ENCODE data around the gene MPL. TPM values are rescaled to one million over a fixed set of nuclear protein-coding genes. Genes with fewer than 3 reads are reported as not detected.
A peak's percentile ranks its signal among the peaks of the same experiment; 100 is the strongest.

Gene MPL
- total RNA-seq, 1 experiment from 2014 or later, result 0.15 TPM

GRCh38 chr1:43359696-43360095 is 22.1 kb downstream of the MPL start (continued):
- TF ChIP-seq ZNF219 (CRISPR knock-in tag; IDR thresholded peaks at IDR 0.05; ENCODE audit: borderline replicate concordance), result no peak
- no peak for TF ChIP-seq SOX15 (CRISPR knock-in tag; IDR thresholded peaks at IDR 0.05)
- TF ChIP-seq MYBL2 (CRISPR knock-in tag; IDR thresholded peaks at IDR 0.05), result no peak
- TF ChIP-seq ELF4 (CRISPR knock-in tag; IDR thresholded peaks at IDR 0.05; ENCODE audit: low read depth), result no peak

DNA sequence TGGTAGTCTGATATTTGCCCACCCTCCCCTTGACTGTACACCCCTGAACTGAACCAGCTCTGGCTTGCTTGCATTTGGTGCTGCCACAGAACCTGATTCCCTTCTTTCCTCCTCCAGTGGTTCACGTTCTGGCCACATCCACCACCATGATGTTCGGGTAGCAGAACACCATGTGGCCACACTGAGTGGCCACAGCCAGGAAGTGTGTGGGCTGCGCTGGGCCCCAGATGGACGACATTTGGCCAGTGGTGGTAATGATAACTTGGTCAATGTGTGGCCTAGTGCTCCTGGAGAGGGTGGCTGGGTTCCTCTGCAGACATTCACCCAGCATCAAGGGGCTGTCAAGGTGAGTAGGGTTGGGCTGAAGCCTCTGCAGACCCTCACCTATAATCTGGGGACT is 23.0 kb downstream of the MPL start:
- peak overlapping the region; percentile 90 for H3K27ac Mint-ChIP-seq
- H3K4me1 Mint-ChIP-seq, result peaks cover 32% of the 10 kb centered on the region
- no peaks in the 10 kb centered on the region for H3K9me3 Mint-ChIP-seq
- no peaks in the 10 kb centered on the region for H3K27me3 Mint-ChIP-seq (ENCODE audit: low read depth)
- TF ChIP-seq, protein P1, sequence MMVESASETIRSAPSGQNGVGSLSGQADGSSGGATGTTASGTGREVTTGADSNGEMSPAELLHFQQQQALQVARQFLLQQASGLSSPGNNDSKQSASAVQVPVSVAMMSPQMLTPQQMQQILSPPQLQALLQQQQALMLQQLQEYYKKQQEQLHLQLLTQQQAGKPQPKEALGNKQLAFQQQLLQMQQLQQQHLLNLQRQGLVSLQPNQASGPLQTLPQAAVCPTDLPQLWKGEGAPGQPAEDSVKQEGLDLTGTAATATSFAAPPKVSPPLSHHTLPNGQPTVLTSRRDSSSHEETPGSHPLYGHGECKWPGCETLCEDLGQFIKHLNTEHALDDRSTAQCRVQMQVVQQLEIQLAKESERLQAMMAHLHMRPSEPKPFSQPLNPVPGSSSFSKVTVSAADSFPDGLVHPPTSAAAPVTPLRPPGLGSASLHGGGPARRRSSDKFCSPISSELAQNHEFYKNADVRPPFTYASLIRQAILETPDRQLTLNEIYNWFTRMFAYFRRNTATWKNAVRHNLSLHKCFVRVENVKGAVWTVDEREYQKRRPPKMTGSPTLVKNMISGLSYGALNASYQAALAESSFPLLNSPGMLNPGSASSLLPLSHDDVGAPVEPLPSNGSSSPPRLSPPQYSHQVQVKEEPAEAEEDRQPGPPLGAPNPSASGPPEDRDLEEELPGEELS (CRISPR knock-in tag; IDR thresholded peaks at IDR 0.05), result no peak
- TF ChIP-seq, protein P2, sequence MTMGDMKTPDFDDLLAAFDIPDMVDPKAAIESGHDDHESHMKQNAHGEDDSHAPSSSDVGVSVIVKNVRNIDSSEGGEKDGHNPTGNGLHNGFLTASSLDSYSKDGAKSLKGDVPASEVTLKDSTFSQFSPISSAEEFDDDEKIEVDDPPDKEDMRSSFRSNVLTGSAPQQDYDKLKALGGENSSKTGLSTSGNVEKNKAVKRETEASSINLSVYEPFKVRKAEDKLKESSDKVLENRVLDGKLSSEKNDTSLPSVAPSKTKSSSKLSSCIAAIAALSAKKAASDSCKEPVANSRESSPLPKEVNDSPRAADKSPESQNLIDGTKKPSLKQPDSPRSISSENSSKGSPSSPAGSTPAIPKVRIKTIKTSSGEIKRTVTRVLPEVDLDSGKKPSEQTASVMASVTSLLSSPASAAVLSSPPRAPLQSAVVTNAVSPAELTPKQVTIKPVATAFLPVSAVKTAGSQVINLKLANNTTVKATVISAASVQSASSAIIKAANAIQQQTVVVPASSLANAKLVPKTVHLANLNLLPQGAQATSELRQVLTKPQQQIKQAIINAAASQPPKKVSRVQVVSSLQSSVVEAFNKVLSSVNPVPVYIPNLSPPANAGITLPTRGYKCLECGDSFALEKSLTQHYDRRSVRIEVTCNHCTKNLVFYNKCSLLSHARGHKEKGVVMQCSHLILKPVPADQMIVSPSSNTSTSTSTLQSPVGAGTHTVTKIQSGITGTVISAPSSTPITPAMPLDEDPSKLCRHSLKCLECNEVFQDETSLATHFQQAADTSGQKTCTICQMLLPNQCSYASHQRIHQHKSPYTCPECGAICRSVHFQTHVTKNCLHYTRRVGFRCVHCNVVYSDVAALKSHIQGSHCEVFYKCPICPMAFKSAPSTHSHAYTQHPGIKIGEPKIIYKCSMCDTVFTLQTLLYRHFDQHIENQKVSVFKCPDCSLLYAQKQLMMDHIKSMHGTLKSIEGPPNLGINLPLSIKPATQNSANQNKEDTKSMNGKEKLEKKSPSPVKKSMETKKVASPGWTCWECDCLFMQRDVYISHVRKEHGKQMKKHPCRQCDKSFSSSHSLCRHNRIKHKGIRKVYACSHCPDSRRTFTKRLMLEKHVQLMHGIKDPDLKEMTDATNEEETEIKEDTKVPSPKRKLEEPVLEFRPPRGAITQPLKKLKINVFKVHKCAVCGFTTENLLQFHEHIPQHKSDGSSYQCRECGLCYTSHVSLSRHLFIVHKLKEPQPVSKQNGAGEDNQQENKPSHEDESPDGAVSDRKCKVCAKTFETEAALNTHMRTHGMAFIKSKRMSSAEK (CRISPR knock-in tag; IDR thresholded peaks at IDR 0.05; ENCODE audit: borderline replicate concordance), result no peak
- TF ChIP-seq, protein P3, sequence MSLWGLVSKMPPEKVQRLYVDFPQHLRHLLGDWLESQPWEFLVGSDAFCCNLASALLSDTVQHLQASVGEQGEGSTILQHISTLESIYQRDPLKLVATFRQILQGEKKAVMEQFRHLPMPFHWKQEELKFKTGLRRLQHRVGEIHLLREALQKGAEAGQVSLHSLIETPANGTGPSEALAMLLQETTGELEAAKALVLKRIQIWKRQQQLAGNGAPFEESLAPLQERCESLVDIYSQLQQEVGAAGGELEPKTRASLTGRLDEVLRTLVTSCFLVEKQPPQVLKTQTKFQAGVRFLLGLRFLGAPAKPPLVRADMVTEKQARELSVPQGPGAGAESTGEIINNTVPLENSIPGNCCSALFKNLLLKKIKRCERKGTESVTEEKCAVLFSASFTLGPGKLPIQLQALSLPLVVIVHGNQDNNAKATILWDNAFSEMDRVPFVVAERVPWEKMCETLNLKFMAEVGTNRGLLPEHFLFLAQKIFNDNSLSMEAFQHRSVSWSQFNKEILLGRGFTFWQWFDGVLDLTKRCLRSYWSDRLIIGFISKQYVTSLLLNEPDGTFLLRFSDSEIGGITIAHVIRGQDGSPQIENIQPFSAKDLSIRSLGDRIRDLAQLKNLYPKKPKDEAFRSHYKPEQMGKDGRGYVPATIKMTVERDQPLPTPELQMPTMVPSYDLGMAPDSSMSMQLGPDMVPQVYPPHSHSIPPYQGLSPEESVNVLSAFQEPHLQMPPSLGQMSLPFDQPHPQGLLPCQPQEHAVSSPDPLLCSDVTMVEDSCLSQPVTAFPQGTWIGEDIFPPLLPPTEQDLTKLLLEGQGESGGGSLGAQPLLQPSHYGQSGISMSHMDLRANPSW (CRISPR knock-in tag; conservative IDR thresholded peaks at IDR 0.05; ENCODE audit: low read depth), result no peak
- TF ChIP-seq ZNF138 (CRISPR knock-in tag; conservative IDR thresholded peaks at IDR 0.05) (no peak), ETV6 (CRISPR knock-in tag; IDR thresholded peaks at IDR 0.05) (no peak), HMGA2 (CRISPR knock-in tag; IDR thresholded peaks at IDR 0.05) (no peak), ZNF232 (CRISPR knock-in tag; IDR thresholded peaks at IDR 0.05) (no peak), AR (CRISPR knock-in tag; IDR thresholded peaks at IDR 0.05) (no peak), NFYB (CRISPR knock-in tag; conservative IDR thresholded peaks at IDR 0.05; ENCODE audit: low read depth) (no peak), RELA (CRISPR knock-in tag; IDR thresholded peaks at IDR 0.05; ENCODE audit: borderline replicate concordance) (no peak), JAZF1 (CRISPR knock-in tag; IDR thresholded peaks at IDR 0.05) (no peak), ELF4 (CRISPR knock-in tag; IDR thresholded peaks at IDR 0.05; ENCODE audit: low read depth) (no peak), ERG (CRISPR knock-in tag; IDR thresholded peaks at IDR 0.05) (no peak), KAT7 (CRISPR knock-in tag; IDR thresholded peaks at IDR 0.05; ENCODE audit: borderline replicate concordance) (no peak), ATF1 (CRISPR knock-in tag; IDR thresholded peaks at IDR 0.05) (no peak), NR1H2 (CRISPR knock-in tag; IDR thresholded peaks at IDR 0.05) (no peak)
- TF ChIP-seq, protein P4, sequence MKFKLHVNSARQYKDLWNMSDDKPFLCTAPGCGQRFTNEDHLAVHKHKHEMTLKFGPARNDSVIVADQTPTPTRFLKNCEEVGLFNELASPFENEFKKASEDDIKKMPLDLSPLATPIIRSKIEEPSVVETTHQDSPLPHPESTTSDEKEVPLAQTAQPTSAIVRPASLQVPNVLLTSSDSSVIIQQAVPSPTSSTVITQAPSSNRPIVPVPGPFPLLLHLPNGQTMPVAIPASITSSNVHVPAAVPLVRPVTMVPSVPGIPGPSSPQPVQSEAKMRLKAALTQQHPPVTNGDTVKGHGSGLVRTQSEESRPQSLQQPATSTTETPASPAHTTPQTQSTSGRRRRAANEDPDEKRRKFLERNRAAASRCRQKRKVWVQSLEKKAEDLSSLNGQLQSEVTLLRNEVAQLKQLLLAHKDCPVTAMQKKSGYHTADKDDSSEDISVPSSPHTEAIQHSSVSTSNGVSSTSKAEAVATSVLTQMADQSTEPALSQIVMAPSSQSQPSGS (CRISPR knock-in tag; IDR thresholded peaks at IDR 0.05; ENCODE audit: borderline replicate concordance, low read depth), result no peak
- H3K4me3 Mint-ChIP-seq, result peak overlapping the region; percentile 93
- ChIA-PET POLR2A (no interaction called here), CTCF (interaction anchor here (1.4 kb wide), 1 partner anchor 75 kb away, joined by 3 read pairs; the partner anchor contains the start of gene C1orf210)
- DNase-seq (ENCODE audit: low spot score), result no peak
- no peak for ATAC-seq
- H3K36me3 Mint-ChIP-seq, result peaks cover 65% of the 10 kb centered on the region
